Measurements from ENCODE around the gene PSKH1. TPM values are rescaled to one million over a fixed set of nuclear protein-coding genes. Genes with fewer than 3 reads are reported as not detected.

The PSKH1 gene
- total and polyA plus RNA-seq, 4 donors, result 8.3 to 23.8 (median 13.8) TPM

GRCh38 chr16:67967183-67967957 lies 74.3 kb downstream of the PSKH1 start:
- no peak for TF ChIP-seq ATF3 (IDR thresholded peaks at IDR 0.05)
- TF ChIP-seq JUND (IDR thresholded peaks at IDR 0.05), result no peak
- no peak for TF ChIP-seq MAX (IDR thresholded peaks at IDR 0.05)
- peaks cover 3 to 26% (median 18%) of the 10 kb centered on the region in 4 donors for H3K4me1 ChIP-seq (ENCODE audit: control insufficient read depth in 4 of 4, insufficient read depth in 4 of 4, low read length in 3 of 4)
- H3K27me3 ChIP-seq (ENCODE audit: control insufficient read depth in 4 of 4, insufficient read depth in 4 of 4, low read length in 3 of 4), result no peaks in the 10 kb centered on the region
- WGBS, result 54% methylated on average over 18 of the region's 18 CpGs
- no peaks in the 10 kb centered on the region for H3K36me3 ChIP-seq (ENCODE audit: control insufficient read depth in 4 of 4, insufficient read depth in 3 of 4, low read depth in 1 of 4, low read length in 3 of 4)
- peak overlapping the region; percentile 80 to 91 for H3K27ac ChIP-seq (ENCODE audit: low read depth in 1 of 2, low read length in 2 of 2)
- peak overlapping the region; percentile 57 to 88 for H3K9ac ChIP-seq (ENCODE audit: low read depth in 1 of 2, low read length in 2 of 2)
- no peaks in the 10 kb centered on the region for H3K9me3 ChIP-seq (ENCODE audit: control insufficient read depth in 4 of 4, low read length in 3 of 4)
- no peak for DNase-seq (ENCODE audit: low spot score)
- H3K4me3 ChIP-seq (ENCODE audit: low read depth in 1 of 3, low read length in 3 of 3), result peak overlapping the region; percentile 66 to 82 (median 80)

- TF ChIP-seq REST (IDR thresholded peaks at IDR 0.05), result no peak
- TF ChIP-seq YY1 (IDR thresholded peaks at IDR 0.05), result no peak
- no peak for TF ChIP-seq FOXA1 (IDR thresholded peaks at IDR 0.05)
- no peak for TF ChIP-seq RAD21 (IDR thresholded peaks at IDR 0.05)
- TF ChIP-seq HNF4A (conservative IDR thresholded peaks at IDR 0.05), result no peak
- no peak for TF ChIP-seq EGR1 (IDR thresholded peaks at IDR 0.05; ENCODE audit: low read depth in 2 of 2)
- TF ChIP-seq ATF3 (IDR thresholded peaks at IDR 0.05), result no peak
- TF ChIP-seq GABPA (IDR thresholded peaks at IDR 0.05 in 1 of 2, conservative IDR thresholded peaks at IDR 0.05 in 1 of 2), result no peak
- no peak for TF ChIP-seq JUND (IDR thresholded peaks at IDR 0.05)
- TF ChIP-seq CTCF (IDR thresholded peaks at IDR 0.05; ENCODE audit: low read depth, low read length, missing input control), result no peak
- TF ChIP-seq TAF1 (conservative IDR thresholded peaks at IDR 0.05), result no peak
- no peak for TF ChIP-seq MAX (IDR thresholded peaks at IDR 0.05)
- TF ChIP-seq HNF4G (IDR thresholded peaks at IDR 0.05), result no peak
- no peak for TF ChIP-seq SP1 (IDR thresholded peaks at IDR 0.05)
- no peak for TF ChIP-seq NR2F2 (IDR thresholded peaks at IDR 0.05)
- TF ChIP-seq RXRA (IDR thresholded peaks at IDR 0.05), result no peak
- TF ChIP-seq FOXA2 (IDR thresholded peaks at IDR 0.05), result no peak
- TF ChIP-seq ZBTB33 (IDR thresholded peaks at IDR 0.05), result no peak
- Histone ChIP-seq H3K9me3 (ENCODE audit: control insufficient read depth in 4 of 4, low read length in 3 of 4) (no peaks in the 10 kb centered on the region), H3K4me3 (ENCODE audit: low read depth in 1 of 3, low read length in 3 of 3) (peak overlapping the region; percentile 66 to 82 (median 80)), H3K9ac (ENCODE audit: low read depth in 1 of 2, low read length in 2 of 2) (peak overlapping the region; percentile 57 to 88), H3K27ac (ENCODE audit: low read depth in 1 of 2, low read length in 2 of 2) (peak overlapping the region; percentile 80 to 91), H3K4me1 (ENCODE audit: control insufficient read depth in 4 of 4, insufficient read depth in 4 of 4, low read length in 3 of 4) (peaks cover 3 to 26% (median 18%) of the 10 kb centered on the region in 4 donors), H3K27me3 (ENCODE audit: control insufficient read depth in 4 of 4, insufficient read depth in 4 of 4, low read length in 3 of 4) (no peaks in the 10 kb centered on the region), H3K36me3 (ENCODE audit: control insufficient read depth in 4 of 4, insufficient read depth in 3 of 4, low read depth in 1 of 4, low read length in 3 of 4) (no peaks in the 10 kb centered on the region)
- WGBS, result 4% methylated on average over 45 of the region's 45 CpGs
- DNase-seq (ENCODE audit: low spot score), result peak; percentile 58
These were observed 74.9 kb downstream of the PSKH1 start for GRCh38 chr16:67967958-67968399.

All from liver (tissue), 9 donors.